WTC11 (cell line): Measurements from ENCODE around the gene SLC29A3.

Experiments used
- ATF3 ChIP-seq: sonication (generic); formaldehyde crosslinking; conservative IDR thresholded peaks from 2 replicates; pipeline ENCODE4 v1.8.1; 2022; ENCODE audit warnings: mild to moderate bottlenecking, missing genetic modification reagents
- CTCF ChIP-seq: fragments of 200-600 bp; IDR thresholded peaks from 2 replicates; pipeline ENCODE4 v1.8.0; 2022; ENCODE audit warnings: antibody characterized with exemption
- ESRRA ChIP-seq: sonication (generic); formaldehyde crosslinking; IDR thresholded peaks from 2 replicates; pipeline ENCODE4 v1.8.1; 2022; ENCODE audit warnings: mild to moderate bottlenecking, missing genetic modification reagents, borderline replicate concordance
- ETV6 ChIP-seq: sonication (generic); formaldehyde crosslinking; IDR thresholded peaks from 2 replicates; pipeline ENCODE4 v1.8.1; 2022; ENCODE audit warnings: mild to moderate bottlenecking, missing genetic modification reagents
- GABPB1 ChIP-seq: sonication (generic); formaldehyde crosslinking; IDR thresholded peaks from 2 replicates; pipeline ENCODE4 v1.8.1; 2023; ENCODE audit warnings: mild to moderate bottlenecking, missing genetic modification reagents
- JAZF1 ChIP-seq: fragments of 250-450 bp; sonication (Bioruptor Pico); IDR thresholded peaks from 2 replicates; pipeline ENCODE4 v1.9.0; 2021; ENCODE audit warnings: moderate library complexity, mild to moderate bottlenecking, inconsistent platforms
- JUN ChIP-seq: sonication (generic); formaldehyde crosslinking; IDR thresholded peaks from 2 replicates; pipeline ENCODE4 v1.8.0; 2023; ENCODE audit warnings: mild to moderate bottlenecking, missing genetic modification reagents
- MAX ChIP-seq: sonication (generic); formaldehyde crosslinking; IDR thresholded peaks from 2 replicates; pipeline ENCODE4 v1.8.0; 2022; ENCODE audit warnings: mild to moderate bottlenecking, missing genetic modification reagents
- TCF7 ChIP-seq: sonication (generic); formaldehyde crosslinking; IDR thresholded peaks from 2 replicates; pipeline ENCODE4 v1.8.0; 2022; ENCODE audit warnings: mild to moderate bottlenecking, low read depth, missing genetic modification reagents, moderate library complexity
- TEAD1 ChIP-seq: sonication (generic); formaldehyde crosslinking; IDR thresholded peaks from 2 replicates; pipeline ENCODE4 v1.8.0; 2022; ENCODE audit warnings: mild to moderate bottlenecking, missing genetic modification reagents
- TEAD4 ChIP-seq: sonication (generic); formaldehyde crosslinking; IDR thresholded peaks from 2 replicates; pipeline ENCODE4 v1.8.0; 2022; ENCODE audit warnings: mild to moderate bottlenecking, missing genetic modification reagents

GRCh38 chr10:71307469-71308085 lies 11.5 kb upstream of the SLC29A3 start:
- TF ChIP-seq ETV6 (CRISPR knock-in tag) (no peak), TEAD4 (no peak), ATF3 (CRISPR knock-in tag) (no peak), GABPB1 (CRISPR knock-in tag) (no peak), ESRRA (CRISPR knock-in tag) (no peak), TEAD1 (CRISPR knock-in tag) (no peak), MAX (CRISPR knock-in tag) (no peak), CTCF (no peak), JUN (CRISPR knock-in tag) (no peak), TCF7 (CRISPR knock-in tag) (no peak), JAZF1 (CRISPR knock-in tag) (no peak)
